GM19035 (cell line): ENCODE data around the gene C9orf72.

ENCODE experiments used
- ATAC-seq: cut with Tn5 transposase; IDR thresholded peaks from one replicate; pipeline ENCODE4 v1.9.1; 2021; ENCODE audit not compliant: unreplicated experiment

Gene C9orf72

GRCh38 chr9:27581826-27582225, 8.5 kb upstream of the C9orf72 start:
- ATAC-seq: no peak

GRCh38 chr9:27573634-27574590, 631 bp upstream of the C9orf72 start:
- peak; percentile 83 for ATAC-seq

DNA sequence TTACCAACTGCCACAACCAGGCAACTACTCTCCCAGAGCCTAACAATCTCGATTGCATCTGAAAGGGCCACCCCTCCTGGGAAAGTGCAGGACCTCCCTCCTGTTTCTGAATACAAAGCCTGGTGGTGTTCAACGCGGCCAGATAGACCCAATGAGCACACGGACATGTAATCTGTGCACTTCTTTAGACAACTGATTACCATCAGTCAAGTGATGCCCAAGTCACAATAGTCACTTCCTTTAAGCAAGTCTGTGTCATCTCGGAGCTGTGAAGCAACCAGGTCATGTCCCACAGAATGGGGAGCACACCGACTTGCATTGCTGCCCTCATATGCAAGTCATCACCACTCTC, 739 bp downstream of the C9orf72 start:
- peak; percentile 36 for ATAC-seq

DNA sequence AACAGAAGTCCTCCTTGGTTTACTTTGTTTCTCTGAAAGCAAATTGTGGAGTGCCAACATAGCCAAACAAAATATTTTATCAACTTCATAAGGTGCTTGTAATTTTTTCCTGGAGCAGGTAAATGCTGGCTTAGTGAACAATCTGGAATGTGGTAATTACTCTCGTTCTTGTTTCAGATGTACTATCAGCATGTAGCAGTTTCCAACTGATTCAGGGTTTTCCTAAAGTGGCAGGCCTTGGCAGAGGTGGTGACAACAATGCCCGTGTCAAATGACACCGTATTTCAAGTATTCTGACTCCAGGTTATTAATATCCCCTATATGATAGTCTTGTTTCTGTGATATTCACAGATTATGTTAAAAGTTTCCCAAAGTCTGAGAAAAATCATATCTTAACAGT, 1.2 kb downstream of the C9orf72 start:
- ATAC-seq: no peak

DNA sequence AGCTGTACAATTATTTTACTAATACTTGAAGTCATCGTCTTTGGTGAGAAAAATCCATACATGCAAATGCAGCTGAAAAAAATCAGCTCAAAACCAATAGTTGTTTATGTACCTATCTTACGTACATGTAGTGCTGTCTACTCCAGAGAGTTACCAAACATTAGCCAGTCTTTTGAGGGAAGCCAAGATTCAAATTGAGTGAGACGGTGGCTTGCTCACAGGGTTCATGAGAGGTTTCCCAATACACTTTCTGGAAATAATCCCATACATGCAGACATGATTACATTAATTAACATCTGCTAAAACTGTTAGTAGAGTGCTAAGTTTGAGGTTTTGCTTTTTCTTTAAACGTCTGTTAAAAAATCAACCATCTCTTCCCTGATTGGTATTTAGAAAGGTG, 2.3 kb downstream of the C9orf72 start:
- no peak for ATAC-seq

DNA sequence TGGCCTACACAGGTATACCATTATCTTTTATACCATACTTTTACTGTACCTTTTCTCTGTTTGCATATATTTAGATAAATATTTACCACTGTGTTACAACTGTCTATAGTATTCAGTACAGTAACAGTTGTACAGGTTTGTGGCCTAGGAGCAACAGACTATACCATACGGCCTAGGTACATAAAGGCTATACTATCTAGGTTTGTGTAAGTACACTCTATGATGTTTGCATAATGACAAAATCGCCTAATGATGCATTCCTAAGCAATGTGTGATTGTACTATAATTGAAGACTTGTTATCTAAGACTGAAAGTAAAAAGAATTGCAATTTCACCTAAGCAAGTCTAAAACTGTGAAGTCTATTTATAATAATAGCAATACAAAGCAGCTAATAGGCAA, 3.9 kb downstream of the C9orf72 start:
- no peak for ATAC-seq

- no peak for ATAC-seq
Measured at GRCh38 chr9:27566118-27566517, 7.2 kb downstream of the C9orf72 start.

DNA sequence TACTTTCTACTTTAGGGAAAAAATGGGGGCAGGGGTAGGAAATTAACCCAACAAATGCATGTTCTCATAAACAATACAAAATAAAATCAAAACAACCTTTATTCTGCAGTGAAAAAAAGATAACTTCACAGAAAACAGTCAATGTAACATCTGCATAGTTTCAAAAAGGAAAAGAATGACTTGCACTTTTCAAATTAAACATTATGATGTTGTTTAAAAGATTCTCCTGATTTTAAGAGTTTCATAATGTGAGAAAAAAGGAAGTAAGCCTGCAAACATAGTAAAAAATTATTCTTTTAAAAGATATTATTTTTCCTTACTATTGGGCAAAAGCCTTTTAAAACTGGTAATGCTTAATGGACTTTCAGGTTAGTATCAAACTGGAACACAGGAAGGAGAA, 7.6 kb downstream of the C9orf72 start:
- ATAC-seq: no peak

- no peak for ATAC-seq
Measured at GRCh38 chr9:27564670-27565069, 8.6 kb downstream of the C9orf72 start.

GRCh38 chr9:27563738-27564430, 9.4 kb downstream of the C9orf72 start:
- ATAC-seq: no peak

DNA sequence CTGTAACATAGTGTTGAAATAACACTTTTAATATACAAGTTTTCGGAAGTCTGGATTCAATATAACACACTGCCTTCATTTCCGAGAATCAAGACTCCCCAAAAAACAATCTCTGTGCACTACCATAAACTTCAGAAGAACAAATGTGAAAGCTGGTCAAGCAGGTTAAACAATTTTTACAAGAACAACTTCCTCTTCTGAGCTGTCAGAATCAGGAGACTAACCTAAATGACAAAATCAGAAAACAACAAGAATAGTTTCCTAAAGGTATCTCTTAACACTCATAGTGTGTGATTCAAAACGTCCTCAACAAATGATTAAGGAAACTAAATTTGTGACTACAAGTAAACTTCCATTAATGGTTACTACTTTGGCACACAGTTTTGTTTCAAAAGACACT, 11.6 kb downstream of the C9orf72 start:
- ATAC-seq: peak; percentile 48

GRCh38 chr9:27560457-27560856, 12.8 kb downstream of the C9orf72 start:
- no peak for ATAC-seq

DNA sequence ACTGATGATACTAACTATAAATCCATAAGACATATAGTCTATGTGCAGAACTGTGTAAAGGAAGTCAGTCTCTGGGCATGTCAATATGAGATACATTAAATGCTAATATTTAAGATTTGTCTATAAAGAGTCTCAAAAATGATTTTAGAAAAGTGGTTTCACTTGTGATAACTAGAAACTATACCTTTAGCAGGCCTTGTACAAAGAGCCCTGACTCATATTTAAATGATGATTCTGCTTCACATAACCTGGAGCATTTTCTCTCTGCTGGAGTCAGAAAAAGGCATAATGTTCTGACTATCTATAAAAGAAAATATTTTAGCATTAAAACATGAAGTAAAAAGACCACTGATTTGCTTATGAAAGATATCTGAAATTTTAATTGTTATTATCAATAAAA, 15.0 kb downstream of the C9orf72 start:
- ATAC-seq: no peak

DNA sequence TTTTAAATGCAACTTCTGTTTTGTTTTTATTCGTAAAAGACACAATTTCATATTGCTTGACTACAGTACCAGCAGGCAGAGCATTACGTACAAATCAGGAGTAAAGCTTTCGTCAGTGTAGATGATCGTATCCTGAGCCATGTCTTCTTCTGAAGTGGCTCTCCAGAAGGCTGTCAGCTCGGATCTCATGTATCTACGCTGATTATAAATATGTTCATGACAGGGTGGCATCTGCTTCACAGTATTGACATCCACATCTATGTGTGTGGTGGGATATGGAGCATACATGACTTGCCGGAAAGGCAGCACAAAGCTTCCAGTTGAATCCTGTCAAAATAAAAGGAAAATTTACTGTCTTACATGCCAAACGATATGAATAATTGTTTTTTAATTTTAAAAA, 16.8 kb downstream of the C9orf72 start:
- ATAC-seq: no peak

DNA sequence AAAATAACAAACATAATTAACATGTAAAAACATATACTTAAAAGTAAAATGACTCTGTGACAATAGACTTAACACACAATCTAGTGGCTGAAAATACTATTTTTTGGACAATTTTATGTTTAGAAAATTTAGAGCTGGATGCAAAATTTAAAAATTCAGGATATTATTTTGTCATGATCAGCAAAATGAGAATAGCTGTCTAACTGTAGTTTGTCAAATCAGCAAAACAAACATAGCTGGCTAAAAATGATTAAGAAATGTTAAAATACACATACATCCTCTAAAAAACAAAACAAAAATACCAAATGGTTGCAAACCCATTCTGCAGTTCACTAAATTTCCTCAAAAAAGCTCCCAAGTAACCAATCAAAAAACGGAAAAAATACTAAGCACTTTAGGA, 18.6 kb downstream of the C9orf72 start:
- ATAC-seq: no peak

GRCh38 chr9:27549196-27549755, 24.0 kb downstream of the C9orf72 start:
- ATAC-seq: no peak

- no peak for ATAC-seq
Measured at GRCh38 chr9:27548055-27548741, 25.1 kb downstream of the C9orf72 start.

- no peak for ATAC-seq
Measured at GRCh38 chr9:27545471-27545870, 27.8 kb downstream of the C9orf72 start.

- no peak for ATAC-seq
Measured at GRCh38 chr9:27542508-27542907, 30.8 kb downstream of the C9orf72 start.

- ATAC-seq: no peak
Measured at GRCh38 chr9:27541740-27542139, 31.5 kb downstream of the C9orf72 start.

GRCh38 chr9:27540502-27540901, 32.8 kb downstream of the C9orf72 start:
- no peak for ATAC-seq
